ENCODE data around the gene GRM8. TPM values are rescaled to one million over a fixed set of nuclear protein-coding genes. Genes with fewer than 3 reads are reported as not detected.

The GRM8 gene
- total and polyA plus RNA-seq, 4 donors = 0.28 to 4.9 (median 2.8) TPM

- Histone ChIP-seq H3K36me3 (ENCODE audit: control insufficient read depth in 4 of 4, insufficient read depth in 3 of 4, low read depth in 1 of 4, low read length in 3 of 4) (no peaks in the 10 kb centered on the region), H3K27ac (ENCODE audit: low read depth in 1 of 2, low read length in 2 of 2) (no peak overlapping the region), H3K4me3 (ENCODE audit: low read depth in 1 of 3, low read length in 3 of 3) (no peak overlapping the region), H3K9ac (ENCODE audit: low read depth in 1 of 2, low read length in 2 of 2) (no peak overlapping the region), H3K27me3 (ENCODE audit: control insufficient read depth in 4 of 4, insufficient read depth in 4 of 4, low read length in 3 of 4) (no peaks in the 10 kb centered on the region), H3K4me1 (ENCODE audit: control insufficient read depth in 4 of 4, insufficient read depth in 4 of 4, low read length in 3 of 4) (no peaks in the 10 kb centered on the region), H3K9me3 (ENCODE audit: control insufficient read depth in 4 of 4, low read length in 3 of 4) (no peaks in the 10 kb centered on the region)
- 83% methylated on average over 3 of the region's 3 CpGs for WGBS
- TF ChIP-seq NR2F2 (IDR thresholded peaks at IDR 0.05) = no peak
- DNase-seq (ENCODE audit: low spot score) = no peak
These were observed 476.2 kb downstream of the GRM8 start for GRCh38 chr7:126776498-126776897.

GRCh38 chr7:126774077-126774476 lies 478.7 kb downstream of the GRM8 start:
- no peaks in the 10 kb centered on the region for H3K27me3 ChIP-seq (ENCODE audit: control insufficient read depth in 4 of 4, insufficient read depth in 4 of 4, low read length in 3 of 4)
- H3K27ac ChIP-seq (ENCODE audit: low read depth in 1 of 2, low read length in 2 of 2) = no peak overlapping the region
- no peak for DNase-seq (ENCODE audit: low spot score)
- no peaks in the 10 kb centered on the region for H3K9me3 ChIP-seq (ENCODE audit: control insufficient read depth in 4 of 4, low read length in 3 of 4)
- TF ChIP-seq YY1 (IDR thresholded peaks at IDR 0.05) (no peak), RAD21 (IDR thresholded peaks at IDR 0.05) (no peak), EGR1 (IDR thresholded peaks at IDR 0.05; ENCODE audit: low read depth in 2 of 2) (no peak), ATF3 (IDR thresholded peaks at IDR 0.05) (no peak), HNF4A (conservative IDR thresholded peaks at IDR 0.05) (no peak), CTCF (IDR thresholded peaks at IDR 0.05; ENCODE audit: low read depth, low read length, missing input control) (no peak), MAX (IDR thresholded peaks at IDR 0.05) (no peak), FOXA2 (IDR thresholded peaks at IDR 0.05) (no peak), FOXA1 (IDR thresholded peaks at IDR 0.05) (no peak), HNF4G (IDR thresholded peaks at IDR 0.05) (no peak), NR2F2 (IDR thresholded peaks at IDR 0.05) (no peak), TAF1 (conservative IDR thresholded peaks at IDR 0.05) (no peak), SP1 (IDR thresholded peaks at IDR 0.05) (no peak), JUND (IDR thresholded peaks at IDR 0.05) (no peak), GABPA (IDR thresholded peaks at IDR 0.05 in 1 of 2, conservative IDR thresholded peaks at IDR 0.05 in 1 of 2) (no peak), RXRA (IDR thresholded peaks at IDR 0.05) (no peak)
- TF ChIP-seq, protein P1, sequence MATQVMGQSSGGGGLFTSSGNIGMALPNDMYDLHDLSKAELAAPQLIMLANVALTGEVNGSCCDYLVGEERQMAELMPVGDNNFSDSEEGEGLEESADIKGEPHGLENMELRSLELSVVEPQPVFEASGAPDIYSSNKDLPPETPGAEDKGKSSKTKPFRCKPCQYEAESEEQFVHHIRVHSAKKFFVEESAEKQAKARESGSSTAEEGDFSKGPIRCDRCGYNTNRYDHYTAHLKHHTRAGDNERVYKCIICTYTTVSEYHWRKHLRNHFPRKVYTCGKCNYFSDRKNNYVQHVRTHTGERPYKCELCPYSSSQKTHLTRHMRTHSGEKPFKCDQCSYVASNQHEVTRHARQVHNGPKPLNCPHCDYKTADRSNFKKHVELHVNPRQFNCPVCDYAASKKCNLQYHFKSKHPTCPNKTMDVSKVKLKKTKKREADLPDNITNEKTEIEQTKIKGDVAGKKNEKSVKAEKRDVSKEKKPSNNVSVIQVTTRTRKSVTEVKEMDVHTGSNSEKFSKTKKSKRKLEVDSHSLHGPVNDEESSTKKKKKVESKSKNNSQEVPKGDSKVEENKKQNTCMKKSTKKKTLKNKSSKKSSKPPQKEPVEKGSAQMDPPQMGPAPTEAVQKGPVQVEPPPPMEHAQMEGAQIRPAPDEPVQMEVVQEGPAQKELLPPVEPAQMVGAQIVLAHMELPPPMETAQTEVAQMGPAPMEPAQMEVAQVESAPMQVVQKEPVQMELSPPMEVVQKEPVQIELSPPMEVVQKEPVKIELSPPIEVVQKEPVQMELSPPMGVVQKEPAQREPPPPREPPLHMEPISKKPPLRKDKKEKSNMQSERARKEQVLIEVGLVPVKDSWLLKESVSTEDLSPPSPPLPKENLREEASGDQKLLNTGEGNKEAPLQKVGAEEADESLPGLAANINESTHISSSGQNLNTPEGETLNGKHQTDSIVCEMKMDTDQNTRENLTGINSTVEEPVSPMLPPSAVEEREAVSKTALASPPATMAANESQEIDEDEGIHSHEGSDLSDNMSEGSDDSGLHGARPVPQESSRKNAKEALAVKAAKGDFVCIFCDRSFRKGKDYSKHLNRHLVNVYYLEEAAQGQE (IDR thresholded peaks at IDR 0.05) = no peak
- TF ChIP-seq, protein P2, sequence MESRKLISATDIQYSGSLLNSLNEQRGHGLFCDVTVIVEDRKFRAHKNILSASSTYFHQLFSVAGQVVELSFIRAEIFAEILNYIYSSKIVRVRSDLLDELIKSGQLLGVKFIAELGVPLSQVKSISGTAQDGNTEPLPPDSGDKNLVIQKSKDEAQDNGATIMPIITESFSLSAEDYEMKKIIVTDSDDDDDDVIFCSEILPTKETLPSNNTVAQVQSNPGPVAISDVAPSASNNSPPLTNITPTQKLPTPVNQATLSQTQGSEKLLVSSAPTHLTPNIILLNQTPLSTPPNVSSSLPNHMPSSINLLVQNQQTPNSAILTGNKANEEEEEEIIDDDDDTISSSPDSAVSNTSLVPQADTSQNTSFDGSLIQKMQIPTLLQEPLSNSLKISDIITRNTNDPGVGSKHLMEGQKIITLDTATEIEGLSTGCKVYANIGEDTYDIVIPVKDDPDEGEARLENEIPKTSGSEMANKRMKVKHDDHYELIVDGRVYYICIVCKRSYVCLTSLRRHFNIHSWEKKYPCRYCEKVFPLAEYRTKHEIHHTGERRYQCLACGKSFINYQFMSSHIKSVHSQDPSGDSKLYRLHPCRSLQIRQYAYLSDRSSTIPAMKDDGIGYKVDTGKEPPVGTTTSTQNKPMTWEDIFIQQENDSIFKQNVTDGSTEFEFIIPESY (IDR thresholded peaks at IDR 0.05) = no peak
- no peaks in the 10 kb centered on the region for H3K4me1 ChIP-seq (ENCODE audit: control insufficient read depth in 4 of 4, insufficient read depth in 4 of 4, low read length in 3 of 4)
- WGBS = 91% methylated on average over 3 of the region's 3 CpGs
- H3K9ac ChIP-seq (ENCODE audit: low read depth in 1 of 2, low read length in 2 of 2) = no peak overlapping the region
- no peaks in the 10 kb centered on the region for H3K36me3 ChIP-seq (ENCODE audit: control insufficient read depth in 4 of 4, insufficient read depth in 3 of 4, low read depth in 1 of 4, low read length in 3 of 4)
- no peak overlapping the region for H3K4me3 ChIP-seq (ENCODE audit: low read depth in 1 of 3, low read length in 3 of 3)
